ENCODE results near the gene DYNLT5.
"Not testable (repeated sequence)": the region's sequence is repeated elsewhere in the genome, so short reads cannot be mapped to it uniquely, and the experiment has no call there.

The DYNLT5 gene, protein sequence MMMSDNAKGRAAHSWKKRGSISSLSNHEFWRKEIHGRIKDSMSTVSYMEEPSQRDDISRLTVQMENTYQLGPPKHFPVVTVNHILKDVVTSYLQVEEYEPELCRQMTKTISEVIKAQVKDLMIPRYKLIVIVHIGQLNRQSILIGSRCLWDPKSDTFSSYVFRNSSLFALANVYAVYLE

DNA sequence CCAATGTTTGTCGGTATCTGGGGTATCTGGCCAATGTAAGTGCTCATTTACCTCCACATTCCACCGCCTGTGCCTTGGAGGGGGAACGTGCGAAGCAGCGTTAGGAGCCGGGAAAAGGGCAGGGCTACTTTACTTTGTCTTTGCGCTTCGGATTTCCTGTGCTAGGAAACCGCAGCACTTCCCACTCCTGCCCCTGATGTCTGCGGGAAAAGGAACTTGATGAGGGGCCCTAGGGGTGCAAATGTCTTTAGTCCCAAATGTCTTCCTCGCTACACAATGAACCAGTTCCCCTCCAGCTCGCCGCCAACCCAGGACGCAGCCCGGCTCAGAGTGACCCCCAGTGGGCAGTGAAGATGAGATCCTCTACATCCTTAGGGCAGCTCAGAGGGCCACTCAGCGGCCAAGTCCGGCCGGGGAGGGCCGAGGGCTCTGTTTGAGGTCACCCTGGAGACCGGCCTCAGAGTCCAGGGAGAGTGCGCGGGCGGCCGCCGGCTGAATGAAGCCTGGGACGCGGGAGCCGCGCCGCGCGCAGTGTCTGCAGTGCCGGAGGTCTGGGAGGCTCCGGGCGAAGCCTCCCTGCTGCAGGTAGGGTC lies at the start of gene DYNLT5:
Gene DYNLT5, plus strand, starts transcription at position 460 of the 593 bp plus-strand sequence. CDS start 2,200 bp downstream, outside the sequence.
- DNase-seq (ENCODE audit: low read depth in 2 of 2, low spot score in 1 of 2) = no peak

DNA sequence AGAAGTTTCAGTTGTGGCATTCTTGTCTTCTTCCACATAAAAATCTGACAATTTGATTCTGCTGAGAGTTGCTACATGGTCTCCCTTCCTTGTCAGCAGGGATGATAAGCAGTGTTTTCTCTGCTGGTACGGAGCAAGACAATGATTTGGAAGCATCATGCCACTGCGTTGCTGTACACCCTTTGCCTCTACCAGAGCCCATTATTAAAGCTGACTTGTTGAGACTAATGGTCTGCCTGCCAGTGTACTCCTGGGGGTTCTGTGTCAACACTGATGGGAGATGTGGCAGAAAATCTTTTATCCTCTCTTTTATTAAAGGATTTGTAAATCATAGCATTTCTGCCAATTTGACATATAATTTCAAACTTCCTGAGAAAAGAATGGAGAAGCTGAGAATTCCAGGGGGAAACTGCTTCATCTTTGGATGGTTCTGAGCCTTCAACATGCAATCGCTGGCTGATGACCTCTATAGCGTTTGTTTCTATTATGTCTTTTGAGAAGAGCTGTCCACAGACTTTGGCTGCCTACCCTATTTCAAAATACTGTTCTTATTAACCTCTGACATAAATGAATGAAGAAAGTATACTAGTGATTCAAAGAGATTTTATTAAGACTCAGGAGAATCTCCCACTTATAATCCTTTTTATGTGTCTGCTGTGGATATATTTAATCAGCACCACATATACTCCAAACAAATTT lies 47.9 kb upstream of the DYNLT5 start:
- no peak for DNase-seq (ENCODE audit: low read depth in 2 of 2, low spot score in 1 of 2)

DNA sequence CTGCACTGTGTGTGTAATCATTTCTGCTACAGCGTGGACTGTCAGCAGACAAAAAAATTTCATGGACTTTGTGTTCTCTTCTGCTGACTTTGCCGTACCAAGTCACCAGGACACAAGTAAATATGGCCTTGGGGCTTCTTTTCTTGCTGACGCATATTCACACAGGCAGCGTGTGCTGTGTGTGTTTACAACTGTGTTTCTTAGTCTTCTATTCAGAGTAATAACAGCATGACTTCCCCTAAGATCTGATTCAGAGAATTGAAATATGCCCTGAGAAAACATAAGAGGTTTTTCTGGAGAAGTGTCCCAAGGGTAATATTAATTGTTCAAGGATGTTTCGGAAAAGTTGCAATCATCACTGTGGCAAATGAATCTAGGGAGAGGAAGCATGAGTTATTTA lies 47.1 kb upstream of the DYNLT5 start:
- no peak for DNase-seq (ENCODE audit: low read depth in 2 of 2, low spot score in 1 of 2)

DNA sequence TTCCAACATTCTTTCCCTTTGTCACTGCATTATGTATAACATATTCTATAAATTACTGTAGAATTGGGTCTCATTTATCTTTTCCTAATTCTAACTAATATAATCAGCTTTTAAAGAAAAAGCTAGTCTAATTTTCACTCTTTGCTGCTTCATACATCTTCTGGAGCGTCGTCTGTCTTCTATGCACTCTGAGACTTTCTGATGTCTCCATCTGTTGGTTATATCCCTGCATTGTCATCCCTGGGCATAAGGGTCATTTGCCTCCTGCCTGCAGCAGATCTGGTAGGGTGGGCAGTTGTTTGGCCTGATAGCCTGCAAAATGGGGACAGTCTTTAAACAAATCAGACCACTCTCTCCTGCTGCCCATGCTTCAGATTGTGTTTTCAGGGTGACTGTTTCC lies 40.8 kb upstream of the DYNLT5 start:
- DNase-seq (ENCODE audit: low read depth in 2 of 2, low spot score in 1 of 2) = no peak

DNA sequence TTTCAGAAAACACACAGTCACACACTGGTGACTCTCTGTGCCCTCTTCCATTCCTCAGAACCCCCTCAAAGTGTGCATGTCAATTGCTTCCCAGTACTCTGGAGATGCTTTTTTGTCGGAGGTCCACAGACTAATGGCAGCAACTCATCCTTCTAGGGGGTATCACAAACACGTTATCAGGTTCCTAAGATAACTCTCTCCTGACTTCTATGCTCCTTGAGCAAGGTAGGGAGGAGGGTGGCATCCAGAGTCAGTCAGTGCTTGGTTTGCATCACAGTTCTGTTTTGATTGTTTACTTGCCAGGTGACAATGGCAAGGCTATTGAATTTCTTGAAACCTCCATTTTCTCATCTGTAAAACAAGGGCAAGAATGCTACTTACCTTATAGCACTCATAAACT lies 39.4 kb upstream of the DYNLT5 start:
- DNase-seq (ENCODE audit: low read depth in 2 of 2, low spot score in 1 of 2) = no peak

DNA sequence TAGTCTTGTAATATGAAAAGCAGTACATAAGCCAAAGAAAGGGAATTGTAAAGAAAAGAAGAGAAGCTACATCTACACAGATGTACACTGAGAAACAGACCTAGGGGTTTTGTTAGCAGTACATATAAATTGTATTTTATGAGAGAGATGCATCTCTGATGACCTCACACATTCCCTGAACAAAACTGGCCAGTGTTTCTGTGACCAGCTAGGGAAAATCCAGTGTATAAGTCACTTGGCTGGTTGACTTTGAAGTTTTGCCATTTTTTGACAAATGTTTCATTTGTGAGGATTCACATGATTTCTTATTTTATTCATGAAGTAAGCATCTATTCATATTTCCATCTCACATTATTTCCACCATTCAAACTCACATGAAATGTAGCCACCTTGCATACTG lies 28.3 kb upstream of the DYNLT5 start:
- no peak for DNase-seq (ENCODE audit: low read depth in 2 of 2, low spot score in 1 of 2)

DNA sequence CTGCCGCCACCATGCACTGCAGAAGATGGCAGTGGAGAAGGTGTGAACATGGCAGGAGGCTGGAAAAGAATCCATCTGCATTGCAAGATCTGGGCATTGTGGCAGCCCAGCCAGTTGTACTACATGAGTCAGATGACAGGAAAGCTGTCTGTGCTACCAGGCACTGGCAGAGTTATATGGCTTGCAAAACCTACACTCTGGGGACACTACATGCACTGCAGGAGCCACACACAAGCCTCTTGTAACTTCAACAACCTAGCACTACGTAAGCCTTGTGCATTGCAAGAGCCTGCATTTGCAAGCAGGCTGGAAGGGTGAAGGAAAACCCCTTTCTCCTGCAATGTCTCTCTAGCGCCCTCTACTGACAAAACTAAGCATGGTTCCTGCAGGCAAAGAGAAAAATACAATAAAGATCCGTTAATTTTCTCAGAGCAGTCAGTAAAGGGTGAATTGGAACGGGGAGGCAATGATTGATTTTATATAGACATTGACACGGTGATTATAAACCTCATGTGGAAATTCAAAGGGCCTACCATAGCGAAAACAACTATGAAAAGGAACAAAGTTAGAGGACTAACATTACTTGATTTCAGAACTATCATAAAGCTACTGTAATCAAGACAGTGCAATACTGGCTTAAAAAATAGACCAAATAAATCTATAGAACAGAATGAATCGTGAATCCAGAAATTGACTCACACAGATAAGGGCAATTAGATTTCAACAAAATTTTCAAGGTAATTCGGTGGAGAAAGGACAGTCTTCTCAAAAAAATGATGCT lies 26.2 kb upstream of the DYNLT5 start:
- DNase-seq (ENCODE audit: low read depth in 2 of 2, low spot score in 1 of 2) = peak in 1 of 2 donors; percentile 6

DNA sequence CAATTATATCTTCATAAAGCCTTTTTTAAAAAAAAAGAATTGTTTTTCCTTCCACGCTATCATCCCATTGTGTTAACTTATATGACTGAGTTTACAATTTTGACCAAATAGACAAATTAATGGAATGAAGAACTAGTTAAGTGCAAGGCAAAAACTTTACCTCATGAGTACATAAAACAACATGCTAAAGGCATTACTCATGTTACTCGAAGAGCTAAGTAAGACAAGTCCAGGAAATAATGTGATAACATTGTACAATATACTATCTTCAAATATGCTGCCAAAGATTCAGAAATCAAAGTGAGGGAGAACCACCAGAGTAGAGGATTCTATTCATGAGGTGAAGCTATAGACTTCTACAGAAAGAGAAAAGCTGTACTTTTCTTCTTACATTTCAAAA lies 24.2 kb upstream of the DYNLT5 start:
- no peak for DNase-seq (ENCODE audit: low read depth in 2 of 2, low spot score in 1 of 2)

DNA sequence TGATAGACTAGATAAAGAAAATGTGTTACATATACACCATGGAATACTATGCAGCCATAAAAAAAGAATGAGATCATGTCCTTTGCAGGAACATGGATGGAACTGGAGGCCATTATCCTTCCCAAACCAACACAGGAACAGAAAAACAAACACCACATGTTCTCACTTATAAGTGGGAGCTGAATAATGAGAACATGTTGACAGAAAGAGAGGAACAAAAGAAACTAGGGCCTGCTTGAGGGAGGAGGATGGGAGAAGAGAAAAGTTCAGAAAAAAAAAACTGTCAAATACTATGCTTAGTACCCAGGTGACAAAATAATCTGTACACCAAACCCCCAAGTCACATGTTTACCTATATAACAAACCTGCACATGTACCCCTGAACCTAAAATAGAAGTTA lies 23.5 kb upstream of the DYNLT5 start:
- DNase-seq (ENCODE audit: low read depth in 2 of 2, low spot score in 1 of 2) = not testable (repeated sequence)

DNA sequence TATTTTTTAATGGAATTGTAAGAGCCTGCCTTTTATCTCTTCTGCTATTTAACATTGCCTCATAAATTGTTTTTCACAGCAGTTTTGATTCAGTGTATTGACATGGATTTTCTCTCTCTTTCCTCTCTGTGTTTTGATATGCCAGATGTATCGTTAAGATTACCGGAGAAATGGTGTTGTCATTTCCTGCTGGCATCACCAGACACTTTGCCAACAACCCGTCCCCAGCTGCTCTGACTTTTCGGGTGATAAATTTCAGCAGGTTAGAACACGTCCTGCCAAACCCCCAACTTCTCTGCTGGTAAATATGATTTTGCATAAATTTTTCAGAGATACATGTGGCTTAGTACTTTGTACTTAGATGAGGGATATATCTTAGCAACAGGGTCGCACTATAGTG lies 23.1 kb upstream of the DYNLT5 start:
- no peak for DNase-seq (ENCODE audit: low read depth in 2 of 2, low spot score in 1 of 2)

DNA sequence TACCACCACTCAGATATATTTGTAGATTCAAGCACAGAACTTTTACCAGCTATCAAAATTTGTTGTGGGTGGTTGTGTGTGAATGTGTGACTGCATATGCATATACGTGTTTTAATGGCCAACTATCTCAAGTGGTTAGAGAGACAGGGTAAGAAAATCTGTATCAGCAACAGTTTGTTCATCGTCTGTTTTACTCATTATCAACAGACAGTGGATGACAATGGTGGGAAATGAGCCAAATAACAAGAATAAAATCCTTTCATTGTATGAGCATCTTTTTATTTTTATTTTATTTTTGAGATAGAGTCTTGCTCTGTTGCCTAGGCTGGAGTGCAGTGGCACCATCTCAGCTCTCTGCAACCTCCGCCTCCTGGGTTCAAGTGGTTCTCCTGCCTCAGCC lies 22.7 kb upstream of the DYNLT5 start:
- DNase-seq (ENCODE audit: low read depth in 2 of 2, low spot score in 1 of 2) = no peak

DNA sequence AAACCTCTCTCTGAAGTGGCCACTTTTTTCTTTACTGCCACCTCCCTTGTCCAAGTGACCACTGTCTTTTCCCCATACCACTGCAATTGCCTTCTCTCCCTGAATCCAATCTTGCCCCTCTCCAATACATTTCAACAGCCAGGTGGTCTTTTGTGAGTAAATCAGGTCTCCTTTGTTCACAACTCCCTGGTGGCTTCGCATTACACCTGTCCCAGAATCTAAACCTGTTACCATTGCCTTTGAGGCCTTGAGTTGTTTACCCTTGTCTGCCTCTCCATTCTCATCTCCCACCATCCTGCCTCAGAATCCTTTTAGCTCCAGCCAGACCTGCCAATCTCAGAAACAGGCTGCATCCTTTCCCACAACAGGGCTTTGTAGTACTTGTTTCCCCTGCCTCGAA lies 21.8 kb upstream of the DYNLT5 start:
- DNase-seq (ENCODE audit: low read depth in 2 of 2, low spot score in 1 of 2) = no peak

DNA sequence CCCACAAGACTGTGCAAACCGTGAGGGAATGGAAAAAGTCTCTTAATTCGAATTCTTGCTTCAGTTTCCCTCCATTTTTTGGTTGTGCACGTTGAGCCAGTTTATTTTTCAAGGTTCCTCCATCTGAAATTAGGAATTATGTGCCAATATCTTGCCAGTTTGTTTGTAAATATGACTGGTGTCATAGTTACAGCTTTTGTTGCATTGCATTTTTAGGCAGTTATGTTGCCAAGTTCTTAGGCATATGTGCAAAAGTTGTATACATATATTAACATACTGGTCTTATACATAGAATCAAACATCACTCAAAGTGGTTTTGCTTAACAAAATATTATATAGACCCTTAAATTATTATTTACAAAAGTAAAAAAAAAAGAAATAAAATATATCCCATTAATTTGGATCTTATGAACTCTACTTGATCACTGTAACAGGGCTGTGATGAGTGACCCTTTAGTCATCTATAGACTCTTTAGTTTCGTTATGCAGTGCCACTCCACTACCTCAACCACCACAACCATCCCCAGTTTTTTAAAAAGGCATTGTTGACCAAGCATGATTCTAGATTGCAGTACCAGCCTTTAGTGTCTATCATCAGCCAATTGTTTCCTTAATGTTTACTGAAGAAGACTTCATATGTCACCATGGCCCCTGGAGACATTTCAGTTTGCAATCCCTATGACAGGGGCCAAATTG lies 20.9 kb upstream of the DYNLT5 start:
- DNase-seq (ENCODE audit: low read depth in 2 of 2, low spot score in 1 of 2) = no peak

DNA sequence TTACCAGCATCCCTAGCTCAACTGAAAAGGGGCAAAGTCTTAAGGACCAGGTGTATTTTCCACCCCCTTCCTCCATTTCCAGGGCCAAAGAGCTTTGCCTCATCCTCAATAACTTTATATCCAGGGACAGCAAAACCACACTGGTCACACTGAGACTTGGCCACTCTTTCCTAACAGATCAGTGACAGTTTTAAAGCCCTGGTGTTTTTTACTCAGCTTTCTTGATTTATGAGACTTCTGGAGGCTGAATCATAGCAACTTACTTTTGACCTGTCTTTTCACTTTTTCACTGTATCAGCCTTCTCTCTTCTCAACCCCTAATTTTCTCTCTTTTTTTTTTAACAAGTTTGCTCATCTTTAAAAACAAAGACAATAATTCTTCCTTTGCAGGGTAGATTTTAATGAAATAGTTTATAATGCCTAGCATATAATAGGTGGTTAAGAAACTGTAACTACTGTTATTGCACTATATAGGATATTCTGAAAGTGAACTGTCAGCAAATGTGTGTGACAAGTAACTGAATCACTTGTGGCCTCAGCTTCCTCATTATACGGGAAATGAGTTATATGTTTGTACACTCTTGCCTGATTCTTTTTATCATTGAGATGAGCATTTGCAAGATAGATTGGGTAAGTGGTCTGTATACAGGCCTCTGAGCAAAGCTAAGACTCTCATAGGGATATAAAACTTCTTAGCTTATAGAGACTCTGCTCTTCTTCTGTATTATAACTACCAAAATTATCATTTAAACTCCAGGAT lies 19.7 kb upstream of the DYNLT5 start:
- no peak for DNase-seq (ENCODE audit: low read depth in 2 of 2, low spot score in 1 of 2)

DNA sequence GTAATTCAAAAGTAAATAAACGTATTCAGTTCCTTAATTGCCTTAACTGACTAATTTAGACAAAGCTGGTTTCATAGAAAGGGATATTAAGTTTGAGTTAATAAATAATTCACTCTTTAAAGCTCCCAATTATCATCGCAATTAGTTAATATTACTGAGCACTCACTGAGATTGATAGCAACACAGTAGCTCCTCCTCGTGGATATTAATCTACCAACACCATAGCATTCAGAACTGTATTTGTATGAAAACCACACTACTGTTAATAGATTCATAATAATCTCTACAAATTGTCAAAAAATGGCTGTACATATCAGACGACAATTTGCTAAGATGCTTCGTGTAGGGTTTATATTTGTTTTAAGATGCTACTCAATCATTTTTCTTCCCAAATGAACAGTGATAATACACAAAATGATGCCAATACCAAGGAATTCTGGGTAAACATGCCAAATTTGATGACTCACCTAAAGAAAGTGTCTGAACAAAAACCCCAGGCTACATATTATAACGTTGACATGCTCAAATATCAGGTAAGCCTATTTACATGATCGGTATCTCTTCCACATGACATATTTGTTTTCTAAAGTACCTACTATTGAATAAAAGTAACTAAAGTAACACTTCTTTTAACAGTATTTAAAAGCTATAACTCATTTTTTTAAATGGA lies 18.8 kb upstream of the DYNLT5 start:
- no peak for DNase-seq (ENCODE audit: low read depth in 2 of 2, low spot score in 1 of 2)

DNA sequence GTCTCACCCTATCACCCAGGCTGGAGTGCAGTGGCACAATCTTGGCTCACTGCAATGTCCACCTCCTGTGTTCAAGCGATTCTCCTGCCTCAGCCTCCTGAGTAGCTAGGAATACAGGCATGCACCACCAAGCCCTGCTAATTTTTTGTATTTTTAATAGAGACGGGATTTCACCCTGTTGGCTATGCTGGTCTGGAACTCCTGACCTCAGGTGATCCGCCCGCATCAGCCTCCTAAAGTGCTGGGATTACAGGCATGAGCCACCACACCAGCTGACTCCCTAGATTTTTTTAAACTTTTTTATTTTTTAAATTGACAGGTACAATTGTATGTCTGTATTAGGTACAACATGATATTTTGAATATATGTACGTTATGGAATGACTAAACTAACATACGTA lies 17.7 kb upstream of the DYNLT5 start:
- not testable (repeated sequence) for DNase-seq (ENCODE audit: low read depth in 2 of 2, low spot score in 1 of 2)

DNA sequence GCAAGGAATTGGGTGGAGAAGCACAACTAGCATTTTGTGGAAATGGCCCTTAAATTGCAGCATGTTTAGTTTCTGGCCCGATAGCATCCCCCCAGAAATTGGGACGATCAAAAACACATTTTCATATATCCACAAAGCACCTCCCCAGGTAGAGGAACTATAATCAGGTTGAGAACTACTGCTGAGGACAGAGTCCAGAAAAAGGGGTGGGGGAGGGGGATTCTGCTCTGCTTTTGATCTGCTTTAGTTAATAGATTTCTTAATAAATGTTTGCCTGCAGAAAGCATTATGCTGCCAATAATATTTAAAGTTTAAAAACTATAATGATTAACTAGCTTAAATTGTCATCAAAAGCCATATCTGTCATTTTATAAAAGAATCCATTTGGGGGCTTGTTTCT lies 14.4 kb upstream of the DYNLT5 start:
- DNase-seq (ENCODE audit: low read depth in 2 of 2, low spot score in 1 of 2) = no peak

DNA sequence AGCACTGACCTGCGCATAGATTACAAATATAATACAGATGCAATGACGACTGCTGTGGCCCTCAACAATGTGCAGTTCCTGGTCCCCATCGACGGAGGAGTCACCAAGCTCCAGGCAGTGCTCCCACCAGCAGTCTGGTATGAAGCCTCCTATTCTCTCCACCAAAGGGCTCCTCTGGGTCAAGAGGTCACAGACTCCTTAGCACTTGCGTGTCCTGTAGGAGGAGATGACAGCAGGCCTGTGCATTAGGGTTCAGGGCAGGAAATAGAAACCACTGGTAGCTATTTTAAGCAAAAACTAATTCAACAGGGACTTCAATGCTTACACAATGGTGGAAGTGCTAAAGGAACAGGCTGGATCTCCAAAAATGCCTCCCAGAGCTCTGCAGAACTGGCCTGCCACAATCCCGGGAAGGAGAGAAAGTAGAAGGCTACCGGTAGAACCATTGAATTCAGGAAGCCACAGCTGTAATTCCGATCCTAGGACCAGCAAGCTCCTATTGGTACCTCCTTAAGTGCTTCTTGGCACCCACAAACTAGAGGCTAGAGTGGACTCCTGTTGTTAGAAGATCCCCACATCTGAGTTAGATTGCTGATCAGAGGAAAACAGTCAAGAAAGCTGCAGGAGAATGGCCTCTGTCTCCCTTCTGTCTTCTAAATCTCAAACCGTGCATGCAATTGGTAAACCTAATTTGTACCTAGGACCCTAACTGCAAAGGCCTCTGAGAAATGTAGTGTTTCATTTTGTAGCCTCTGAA lies 12.7 kb upstream of the DYNLT5 start:
- no peak for DNase-seq (ENCODE audit: low read depth in 2 of 2, low spot score in 1 of 2)

DNA sequence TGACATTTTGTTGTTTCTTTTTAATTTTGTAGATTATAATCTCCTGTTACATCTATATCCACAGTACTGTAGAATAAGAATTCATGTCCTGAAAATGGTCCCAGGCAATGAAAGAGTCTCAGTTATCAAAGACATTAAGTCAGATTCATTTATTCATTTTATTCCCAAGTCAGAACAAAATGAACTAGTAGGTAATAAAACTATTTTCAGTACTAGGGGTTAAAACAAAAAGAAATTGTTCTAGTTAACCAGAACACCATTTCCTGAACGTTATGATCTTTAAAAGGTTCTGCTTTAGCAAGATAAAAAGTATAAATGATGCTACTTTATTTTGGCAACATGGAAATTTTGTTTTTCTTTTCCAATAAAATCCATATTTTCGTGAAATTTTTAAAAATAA lies 6.8 kb upstream of the DYNLT5 start:
- no peak for DNase-seq (ENCODE audit: low read depth in 2 of 2, low spot score in 1 of 2)

Data from stimulated activated CD8-positive, alpha-beta memory T cell treated with anti-CD3 and anti-CD28 coated beads, Interleukin-4, amount 100 ng/mL, for 4 hours (primary cell).